ENCODE measurements around the gene C4BPB.

Gene C4BPB

GRCh38 chr1:207140536-207140935 is 51.9 kb downstream of the C4BPB start:
- no peak for DNase-seq (ENCODE audit: low spot score)

GRCh38 chr1:207145401-207146058 is 56.9 kb downstream of the C4BPB start:
- DNase-seq (ENCODE audit: low spot score): no peak

All from CD4-positive, alpha-beta T cell treated with Interleukin-2 at 100 ng/mL for 4 hours (primary cell).